ENCODE data around the gene YWHAB.

The YWHAB gene

DNA sequence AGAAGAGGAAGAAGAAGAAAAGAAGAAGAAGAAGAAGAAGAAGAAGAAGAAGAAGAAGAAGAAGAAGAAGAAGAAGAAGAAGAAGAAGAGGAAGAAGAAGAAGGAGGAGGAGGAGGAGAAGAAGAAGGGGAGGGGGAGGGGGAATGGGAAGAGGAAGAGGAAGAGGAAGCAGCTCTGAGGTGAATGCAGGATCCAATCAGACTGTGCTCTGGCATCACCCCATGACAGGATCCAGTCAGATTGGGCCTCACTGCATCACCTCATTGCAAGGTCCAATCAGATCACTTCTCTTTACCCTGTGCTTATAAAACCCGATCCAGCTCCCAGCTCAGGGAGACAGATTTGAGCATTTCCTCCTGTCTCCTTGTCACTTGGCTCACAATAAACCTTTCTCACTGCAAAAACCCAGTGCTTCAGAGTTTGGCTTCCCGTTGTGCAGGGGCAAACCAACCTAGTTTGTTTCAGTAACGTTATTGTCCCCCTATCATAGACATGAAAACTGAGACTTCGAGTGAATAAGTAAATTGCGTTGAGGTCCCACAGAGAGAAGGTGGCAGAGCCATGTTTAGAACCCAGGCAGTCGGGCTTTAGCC is 28.6 kb upstream of the YWHAB start:
- TF ChIP-seq GATA2 (IDR thresholded peaks at IDR 0.05; ENCODE audit: low read depth, low read length) (no peak), GATA3 (IDR thresholded peaks at IDR 0.05; ENCODE audit: low read depth, low read length) (no peak)

DNA sequence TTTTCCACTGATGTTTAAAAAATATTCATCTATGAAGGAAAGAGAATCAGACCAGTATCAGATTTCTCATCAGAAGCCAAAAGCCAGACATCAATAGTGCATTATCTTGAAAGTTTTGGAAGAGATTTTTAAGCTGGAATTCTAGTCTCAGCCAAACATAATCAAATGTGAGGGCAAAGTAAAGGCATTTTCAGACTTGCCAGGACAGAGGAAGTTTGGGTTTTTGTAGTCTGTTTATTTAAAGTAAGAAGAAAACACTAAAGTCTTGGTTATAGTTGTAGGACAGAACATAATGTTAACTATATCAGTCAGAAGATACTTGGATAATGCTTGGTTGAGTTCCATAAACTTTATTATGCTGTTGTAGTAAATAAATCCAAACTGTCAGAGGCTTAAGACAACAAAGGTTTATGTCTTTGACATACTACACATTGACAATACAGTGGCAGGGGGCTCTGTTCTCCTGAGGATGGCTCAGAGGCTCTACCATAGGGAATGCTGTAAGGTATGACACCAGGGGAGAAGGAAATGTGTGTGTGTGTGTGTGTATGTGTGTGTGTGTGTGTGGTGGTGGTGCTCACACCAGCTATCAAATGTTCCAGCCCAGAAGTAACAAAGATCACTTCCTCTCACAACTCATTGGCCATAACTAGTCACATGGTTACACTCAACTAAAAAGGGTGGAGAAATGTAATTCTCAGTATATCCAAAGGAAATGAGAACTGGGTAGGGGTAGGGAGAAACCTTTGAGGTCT is 26.7 kb upstream of the YWHAB start:
- no peak for TF ChIP-seq GATA3 (IDR thresholded peaks at IDR 0.05; ENCODE audit: low read depth, low read length)
- no peak for TF ChIP-seq GATA2 (IDR thresholded peaks at IDR 0.05; ENCODE audit: low read depth, low read length)

DNA sequence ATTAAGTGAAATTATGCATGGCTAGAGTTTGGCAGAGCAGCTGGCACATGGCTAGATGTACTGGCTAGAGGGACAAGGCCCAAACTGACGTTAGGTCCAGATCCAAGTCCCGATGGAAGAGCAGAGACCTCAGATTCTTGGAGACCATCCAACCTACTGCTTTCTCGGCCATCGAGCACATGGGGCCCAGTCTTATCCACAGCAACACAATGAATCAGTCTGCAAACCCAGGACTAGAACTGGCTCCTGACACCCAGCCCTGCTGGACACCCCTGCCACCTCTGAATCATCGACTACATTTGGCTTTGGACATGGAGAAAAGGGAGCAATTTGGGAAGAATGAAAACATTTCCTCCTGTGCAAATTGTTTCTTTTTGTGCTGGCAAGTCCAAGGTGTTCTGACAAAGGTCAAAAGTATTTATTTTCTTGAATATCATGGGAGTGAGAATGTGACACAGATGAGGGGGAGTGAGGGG is 23.9 kb upstream of the YWHAB start:
- TF ChIP-seq GATA3 (IDR thresholded peaks at IDR 0.05; ENCODE audit: low read depth, low read length), result no peak

DNA sequence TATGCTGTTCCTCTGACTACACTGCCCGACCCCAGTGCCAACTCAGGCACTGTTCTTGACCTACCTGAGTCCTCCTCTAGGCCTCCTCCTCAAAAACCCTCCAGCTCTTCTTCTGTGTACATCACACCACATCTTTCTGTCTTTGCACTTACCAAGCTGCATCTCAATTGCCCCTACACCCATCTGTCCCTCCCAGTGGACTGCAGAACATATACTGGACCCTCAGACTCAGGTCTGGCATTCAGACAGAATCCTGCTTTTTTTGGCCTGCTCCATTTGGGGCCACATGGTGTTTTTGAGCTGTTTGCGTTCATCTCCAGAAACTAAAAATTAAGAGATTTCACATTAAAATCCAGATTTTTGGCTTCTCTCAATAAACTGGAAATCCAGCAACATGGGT is 23.2 kb upstream of the YWHAB start:
- TF ChIP-seq GATA2 (IDR thresholded peaks at IDR 0.05; ENCODE audit: low read depth, low read length) (no peak), GATA3 (IDR thresholded peaks at IDR 0.05; ENCODE audit: low read depth, low read length) (no peak)

DNA sequence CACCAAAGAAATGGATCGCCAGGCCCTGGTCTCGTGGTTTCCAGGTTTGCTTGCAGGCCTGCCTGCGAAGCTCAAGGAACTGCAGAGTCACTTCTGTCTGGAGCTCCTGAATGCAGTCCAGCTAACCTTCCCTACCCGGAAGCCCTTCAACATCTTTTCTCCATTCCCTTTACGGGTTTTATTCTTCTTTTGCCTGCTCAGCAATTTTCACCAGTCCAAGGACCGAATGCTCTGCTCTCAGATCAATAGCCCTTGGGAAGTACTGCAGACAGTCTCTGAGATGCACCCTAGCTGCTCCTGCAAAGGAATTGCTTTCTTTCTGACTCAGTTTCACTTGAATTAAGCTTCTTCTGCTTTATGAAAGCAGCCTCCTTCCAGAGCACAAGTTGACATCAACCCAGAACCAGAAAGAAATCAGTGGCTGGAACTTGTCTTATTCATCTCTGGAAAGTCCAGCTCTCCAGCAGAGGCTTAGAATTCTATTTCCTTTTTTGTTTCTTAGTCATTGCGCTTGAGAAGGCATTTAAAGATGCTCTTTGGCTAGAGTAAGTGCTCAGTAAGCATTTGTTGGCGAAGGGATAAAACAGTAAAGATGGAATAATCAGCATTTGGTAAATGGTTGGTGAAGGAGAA is 18.7 kb upstream of the YWHAB start:
- TF ChIP-seq GATA3 (IDR thresholded peaks at IDR 0.05; ENCODE audit: low read depth, low read length) (no peak), GATA2 (IDR thresholded peaks at IDR 0.05; ENCODE audit: low read depth, low read length) (no peak)

DNA sequence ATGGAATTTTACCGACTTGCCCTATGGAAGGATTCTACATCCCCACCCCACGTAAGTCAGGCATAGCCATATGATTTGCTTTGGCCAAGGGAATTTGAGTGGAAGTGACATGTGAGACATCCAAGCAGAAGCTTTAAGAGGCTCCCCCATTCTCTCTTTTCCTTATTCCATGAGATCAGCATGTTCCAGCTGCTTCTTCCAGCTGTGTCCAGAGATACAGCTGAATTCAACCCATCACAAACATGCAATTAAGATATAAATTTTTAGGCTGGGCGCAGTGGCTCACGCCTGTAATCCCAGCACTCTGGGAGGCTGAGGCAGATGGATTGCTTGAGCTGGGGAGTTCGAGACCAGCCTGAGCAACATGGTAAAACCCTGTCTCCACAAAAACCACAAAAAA is 16.0 kb upstream of the YWHAB start:
- TF ChIP-seq GATA3 (IDR thresholded peaks at IDR 0.05; ENCODE audit: low read depth, low read length) (no peak), GATA2 (IDR thresholded peaks at IDR 0.05; ENCODE audit: low read depth, low read length) (no peak)

DNA sequence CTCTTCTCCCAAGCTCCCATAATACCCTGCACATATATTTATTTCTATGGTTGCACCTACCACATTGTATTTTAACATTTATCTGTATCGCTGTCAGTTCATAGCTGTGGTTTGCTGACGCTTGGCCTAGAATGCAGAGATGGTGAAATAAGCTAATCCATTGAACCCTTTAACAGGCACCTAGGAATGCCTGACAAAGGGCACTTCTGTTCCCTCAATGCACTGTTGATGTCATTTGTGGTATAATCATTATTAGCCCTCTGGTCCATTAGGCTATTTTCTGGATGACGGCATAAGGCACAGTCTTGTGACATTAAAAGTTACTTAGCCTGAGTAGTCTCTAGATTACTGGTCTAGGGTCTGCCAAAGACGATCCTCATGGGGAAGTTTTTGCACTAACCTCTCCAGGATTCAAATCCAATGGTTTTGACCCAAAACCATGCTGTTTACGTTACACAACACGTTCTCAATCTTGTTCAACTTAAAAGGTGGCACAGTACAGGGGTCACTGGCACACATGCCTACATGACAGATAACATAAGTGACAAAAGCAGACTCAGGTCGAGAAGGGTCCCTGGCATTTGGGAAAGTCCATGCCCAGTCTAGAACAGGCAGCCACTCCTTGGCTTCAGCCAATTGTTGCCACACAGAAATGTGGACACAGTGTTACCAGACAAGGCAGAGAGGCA is 2.1 kb upstream of the YWHAB start:
- no peak for TF ChIP-seq GATA3 (IDR thresholded peaks at IDR 0.05; ENCODE audit: low read depth, low read length)
- TF ChIP-seq GATA2 (IDR thresholded peaks at IDR 0.05; ENCODE audit: low read depth, low read length), result no peak

DNA sequence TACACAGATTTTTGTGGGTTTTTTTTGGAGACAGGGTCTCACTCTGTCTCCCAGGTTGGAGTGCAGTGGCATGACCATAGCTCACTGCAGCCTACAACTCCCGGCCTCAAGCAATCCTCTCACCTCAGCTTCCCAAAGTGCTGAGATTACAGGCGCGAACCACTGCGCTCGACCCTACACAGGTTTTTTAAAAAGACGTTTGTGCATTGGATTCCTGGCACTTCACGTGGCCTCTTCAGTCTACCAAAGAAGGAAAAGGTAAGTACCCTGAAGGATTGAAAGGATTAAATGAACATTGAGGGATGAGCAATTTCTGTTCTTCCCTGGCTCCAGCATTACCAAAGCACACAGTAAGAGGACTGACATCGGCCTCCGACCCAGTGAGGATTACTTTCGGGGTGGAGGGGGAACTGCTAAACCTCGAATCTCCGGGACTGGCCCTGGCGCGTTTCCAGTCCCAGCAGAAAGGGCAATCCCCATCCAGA is 556 bp upstream of the YWHAB start:
- TF ChIP-seq GATA2 (IDR thresholded peaks at IDR 0.05; ENCODE audit: low read depth, low read length), result no peak
- no peak for TF ChIP-seq GATA3 (IDR thresholded peaks at IDR 0.05; ENCODE audit: low read depth, low read length)

DNA sequence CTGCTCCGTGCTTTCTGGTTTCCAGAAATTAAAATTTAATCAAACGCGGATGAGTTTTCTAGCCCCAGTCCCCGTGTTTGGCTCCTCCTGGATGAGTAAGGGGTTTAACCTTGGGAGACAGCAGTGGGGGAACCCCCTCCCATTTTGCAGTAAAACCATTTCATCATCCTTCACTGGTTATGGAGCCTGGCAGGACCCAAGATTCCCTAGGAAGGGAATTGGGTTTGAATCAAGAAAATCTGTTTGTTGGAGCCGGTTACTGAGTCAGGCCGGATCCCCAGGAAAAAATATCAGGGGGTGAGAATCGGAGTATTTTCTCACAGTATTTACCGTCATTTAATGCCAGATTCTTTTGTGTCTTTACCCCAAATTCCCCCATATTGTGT is 754 bp downstream of the YWHAB start:
- no peak for TF ChIP-seq GATA3 (IDR thresholded peaks at IDR 0.05; ENCODE audit: low read depth, low read length)
- TF ChIP-seq GATA2 (IDR thresholded peaks at IDR 0.05; ENCODE audit: low read depth, low read length), result no peak

DNA sequence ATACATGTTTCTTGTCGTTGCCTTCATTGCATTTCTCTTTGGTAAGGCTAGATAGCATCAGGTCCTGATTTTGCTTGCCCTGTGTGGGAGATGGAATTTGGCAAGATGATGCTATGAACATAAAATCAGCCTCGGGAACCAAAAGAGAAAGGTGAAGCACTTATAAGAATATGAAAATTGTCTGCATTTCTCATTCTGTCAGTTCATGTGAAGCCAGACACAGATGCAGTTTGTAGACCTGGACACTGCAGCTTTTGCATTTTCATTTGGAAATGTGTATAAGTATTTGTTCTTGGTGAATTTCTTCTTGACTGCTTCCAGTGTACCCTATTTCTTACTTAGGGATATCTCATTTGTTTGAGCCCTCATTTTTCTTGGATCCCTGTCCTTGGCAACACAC is 1.3 kb downstream of the YWHAB start:
- TF ChIP-seq GATA2 (IDR thresholded peaks at IDR 0.05; ENCODE audit: low read depth, low read length) (no peak), GATA3 (IDR thresholded peaks at IDR 0.05; ENCODE audit: low read depth, low read length) (no peak)

DNA sequence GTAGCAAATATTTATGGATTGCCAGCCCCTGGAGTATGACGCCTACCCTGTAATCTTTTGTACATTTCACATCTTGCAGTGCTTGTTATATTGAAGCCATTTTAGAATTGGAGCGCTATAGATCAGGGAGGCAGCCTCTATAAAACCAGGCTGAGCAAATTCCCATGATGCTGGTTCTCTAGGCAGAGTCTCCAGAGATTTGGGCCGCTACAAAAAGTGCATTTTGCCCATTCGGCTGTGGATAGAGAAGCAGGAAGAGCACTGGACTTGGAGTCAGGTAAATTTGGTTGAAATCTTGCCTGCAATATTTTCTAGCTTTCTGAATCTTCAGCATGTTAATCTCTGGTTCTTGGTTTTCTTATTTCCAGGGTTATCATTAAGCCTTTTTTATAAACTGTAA is 2.0 kb downstream of the YWHAB start:
- TF ChIP-seq GATA3 (IDR thresholded peaks at IDR 0.05; ENCODE audit: low read depth, low read length) (no peak), GATA2 (IDR thresholded peaks at IDR 0.05; ENCODE audit: low read depth, low read length) (no peak)

DNA sequence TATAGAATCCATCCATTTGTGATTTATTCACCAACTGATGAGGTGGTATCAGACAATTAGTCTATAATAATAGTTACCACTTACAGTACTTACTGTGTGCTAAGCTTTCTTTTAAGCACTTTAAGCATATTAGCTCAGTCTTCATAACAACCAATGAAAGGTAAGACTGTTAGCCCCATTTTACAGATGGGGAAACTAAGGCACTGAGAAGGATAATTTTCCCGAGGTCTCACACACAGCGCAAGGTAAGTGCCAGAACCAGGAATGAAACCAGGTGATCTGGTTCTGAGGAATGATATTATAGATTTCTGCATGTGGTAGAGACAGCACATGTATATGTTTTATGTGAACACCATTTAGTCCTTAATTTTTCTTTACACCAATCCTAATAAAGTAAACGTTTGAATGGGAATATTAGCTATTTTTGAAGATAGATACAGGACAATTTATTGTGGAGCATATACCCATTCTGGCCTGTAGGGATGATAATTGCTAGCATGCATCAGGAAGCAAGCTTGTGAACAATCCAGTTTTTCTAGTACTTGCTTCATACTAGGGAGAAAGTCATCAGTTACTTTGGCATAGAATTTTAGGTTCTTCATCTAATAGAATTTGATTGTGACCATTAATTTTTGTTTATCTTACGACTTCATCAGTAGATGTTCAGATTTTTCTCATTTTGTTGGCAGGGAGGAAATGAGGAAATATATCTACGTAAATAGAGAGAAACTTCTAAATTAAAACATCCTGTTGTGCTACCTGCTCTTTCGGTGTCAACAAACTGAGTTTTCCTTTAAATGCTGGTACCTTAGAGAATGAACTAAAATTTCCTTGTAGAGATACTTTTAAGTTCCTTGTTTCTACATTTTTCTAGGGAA is 3.0 kb downstream of the YWHAB start:
- TF ChIP-seq GATA3 (IDR thresholded peaks at IDR 0.05; ENCODE audit: low read depth, low read length), result no peak
- no peak for TF ChIP-seq GATA2 (IDR thresholded peaks at IDR 0.05; ENCODE audit: low read depth, low read length)

DNA sequence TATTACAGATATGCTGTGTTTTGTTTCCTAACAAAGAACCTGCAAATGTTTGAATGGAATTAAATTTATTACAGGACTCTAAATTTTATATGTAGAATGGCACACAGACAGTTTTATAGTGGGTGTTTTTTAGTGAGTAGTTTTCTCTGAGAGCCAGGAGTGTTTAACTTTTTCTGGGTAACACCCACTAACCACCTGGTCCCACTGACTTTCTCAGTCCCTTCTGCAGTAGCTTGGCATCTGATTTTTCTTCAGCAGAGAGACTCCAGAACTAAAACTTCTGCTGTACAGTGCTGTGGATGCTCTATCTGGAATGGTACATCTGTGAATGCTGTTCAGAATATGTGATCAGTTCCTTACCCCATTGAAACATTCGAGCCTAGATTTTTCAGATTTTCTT is 6.3 kb downstream of the YWHAB start:
- TF ChIP-seq GATA3 (IDR thresholded peaks at IDR 0.05; ENCODE audit: low read depth, low read length) (no peak), GATA2 (IDR thresholded peaks at IDR 0.05; ENCODE audit: low read depth, low read length) (no peak)

Measured in SH-SY5Y (cell line).